Measurements from ENCODE around the gene ZZZ3. TPM values are rescaled to one million over a fixed set of nuclear protein-coding genes. Genes with fewer than 3 reads are reported as not detected.
"Not testable (repeated sequence)": the region's sequence is repeated elsewhere in the genome, so short reads cannot be mapped to it uniquely, and the experiment has no call there.

Gene ZZZ3
- total and polyA plus RNA-seq, 2 experiments from 2014 or later, result 31.2 to 71.9 TPM

DNA sequence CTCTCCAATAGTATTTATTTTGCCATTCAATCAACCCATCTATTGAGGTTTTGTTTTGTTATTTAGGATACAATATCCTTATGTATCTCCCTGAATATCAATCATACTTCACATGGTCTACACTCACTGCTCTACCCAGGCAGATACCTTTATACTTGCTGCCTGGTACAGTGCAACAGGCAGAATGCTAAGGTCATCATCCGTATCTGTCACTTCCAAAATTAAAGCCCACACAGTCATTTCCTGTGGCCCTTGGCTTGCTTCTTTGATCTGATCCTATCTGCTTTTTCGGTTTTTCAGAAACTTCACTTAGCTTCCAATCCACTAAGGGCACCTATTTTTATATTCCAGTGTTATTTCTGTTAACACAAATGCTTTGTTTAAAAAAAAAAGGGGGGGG, 22.3 kb upstream of the ZZZ3 start:
- Histone ChIP-seq H3K27ac (no peak overlapping the region), H3K9me2 (replicated peaks; ENCODE audit: insufficient read depth) (no peaks in the 10 kb centered on the region), H2AFZ (no peak overlapping the region), H3K27me3 (no peaks in the 10 kb centered on the region), H3K4me2 (no peak overlapping the region), H3K4me3 (no peak overlapping the region), H3K4me1 (ENCODE audit: insufficient read depth) (no peaks in the 10 kb centered on the region), H3K79me2 (no peaks in the 10 kb centered on the region), H3K9me3 (ENCODE audit: low read depth) (no peaks in the 10 kb centered on the region), H3K36me3 (replicated peaks; ENCODE audit: insufficient read depth, low read depth) (no peaks in the 10 kb centered on the region), H4K20me1 (ENCODE audit: insufficient read depth, poor library complexity, severe bottlenecking) (no peaks in the 10 kb centered on the region)
- WGBS (ENCODE audit: low lambda C conversion rate, missing lambda C conversion rate), result 89% methylated on average over 2 of the region's 2 CpGs
- DNase-seq (ENCODE audit: low spot score), result no peak
- TF ChIP-seq EZH2phosphoT487 (IDR thresholded peaks at IDR 0.05; ENCODE audit: low read depth, severe bottlenecking, unreplicated experiment) (no peak), EZH2 (IDR thresholded peaks at IDR 0.05; ENCODE audit: borderline replicate concordance) (no peak), CTCF (IDR thresholded peaks at IDR 0.05; ENCODE audit: poor library complexity) (no peak)

- WGBS (ENCODE audit: low lambda C conversion rate, missing lambda C conversion rate), result 92% methylated on average over 1 of the region's 1 CpG
- not testable (repeated sequence) for DNase-seq (ENCODE audit: low spot score); H3K4me1 ChIP-seq (ENCODE audit: insufficient read depth); H3K4me3 ChIP-seq; H3K27ac ChIP-seq; H3K4me2 ChIP-seq; H3K27me3 ChIP-seq; H3K9me3 ChIP-seq (ENCODE audit: low read depth); H3K9me2 ChIP-seq (replicated peaks; ENCODE audit: insufficient read depth); H3K79me2 ChIP-seq; H3K36me3 ChIP-seq (replicated peaks; ENCODE audit: insufficient read depth, low read depth); H2AFZ ChIP-seq; H4K20me1 ChIP-seq (ENCODE audit: insufficient read depth, poor library complexity, severe bottlenecking)
Measured at GRCh38 chr1:77699673-77700072, 17.2 kb upstream of the ZZZ3 start.

- Histone ChIP-seq H3K27me3 (no peaks in the 10 kb centered on the region), H3K79me2 (no peaks in the 10 kb centered on the region), H3K27ac (no peak overlapping the region), H4K20me1 (ENCODE audit: insufficient read depth, poor library complexity, severe bottlenecking) (no peaks in the 10 kb centered on the region), H2AFZ (no peak overlapping the region), H3K9me3 (ENCODE audit: low read depth) (no peaks in the 10 kb centered on the region), H3K4me1 (ENCODE audit: insufficient read depth) (no peaks in the 10 kb centered on the region), H3K9me2 (replicated peaks; ENCODE audit: insufficient read depth) (no peaks in the 10 kb centered on the region), H3K36me3 (replicated peaks; ENCODE audit: insufficient read depth, low read depth) (no peaks in the 10 kb centered on the region), H3K4me2 (no peak overlapping the region), H3K4me3 (no peak overlapping the region)
- no peak for DNase-seq (ENCODE audit: low spot score)
- 72% methylated on average over 3 of the region's 3 CpGs for WGBS (ENCODE audit: low lambda C conversion rate, missing lambda C conversion rate)
- TF ChIP-seq CTCF (IDR thresholded peaks at IDR 0.05; ENCODE audit: poor library complexity) (no peak), EZH2 (IDR thresholded peaks at IDR 0.05; ENCODE audit: borderline replicate concordance) (no peak), EZH2phosphoT487 (IDR thresholded peaks at IDR 0.05; ENCODE audit: low read depth, severe bottlenecking, unreplicated experiment) (no peak)
Measured at GRCh38 chr1:77697441-77697840, 15.0 kb upstream of the ZZZ3 start.

DNA sequence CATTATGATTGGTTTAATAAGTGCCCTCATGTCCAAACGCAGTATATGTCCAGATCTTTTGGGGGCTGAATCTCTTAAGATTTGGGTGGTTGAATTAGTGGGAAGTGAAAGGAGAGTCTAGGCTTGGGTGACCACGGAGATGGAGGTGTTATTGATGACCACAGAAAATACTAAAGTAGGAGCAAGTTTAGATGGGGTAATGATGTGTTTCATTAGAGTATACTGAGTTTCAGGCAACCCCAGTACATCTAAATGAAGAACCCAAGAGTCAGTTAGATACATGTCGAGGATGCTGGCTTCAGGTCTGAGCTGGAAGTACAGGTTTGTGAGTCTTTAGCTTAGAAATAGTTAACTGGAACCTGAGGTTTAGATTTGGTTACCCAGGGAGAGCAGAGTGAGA, 6.5 kb upstream of the ZZZ3 start:
- H3K27me3 ChIP-seq, result no peaks in the 10 kb centered on the region
- whole genome bisulfite sequencing (ENCODE audit: low lambda C conversion rate, missing lambda C conversion rate), result 93% methylated on average over 3 of the region's 3 CpGs

More for the DNA sequence above, 6.5 kb upstream of the ZZZ3 start:
- Histone ChIP-seq H3K36me3 (replicated peaks; ENCODE audit: insufficient read depth, low read depth) (no peaks in the 10 kb centered on the region), H2AFZ (no peak overlapping the region), H3K4me2 (no peak overlapping the region), H3K79me2 (no peaks in the 10 kb centered on the region), H3K4me1 (ENCODE audit: insufficient read depth) (peaks cover 7% of the 10 kb centered on the region), H3K9me3 (ENCODE audit: low read depth) (no peaks in the 10 kb centered on the region), H3K4me3 (no peak overlapping the region), H4K20me1 (ENCODE audit: insufficient read depth, poor library complexity, severe bottlenecking) (no peaks in the 10 kb centered on the region), H3K9me2 (replicated peaks; ENCODE audit: insufficient read depth) (no peaks in the 10 kb centered on the region), H3K27ac (no peak overlapping the region)
- no peak for DNase-seq (ENCODE audit: low spot score)
- no peak for TF ChIP-seq EZH2 (IDR thresholded peaks at IDR 0.05; ENCODE audit: borderline replicate concordance)
- no peak for TF ChIP-seq CTCF (IDR thresholded peaks at IDR 0.05; ENCODE audit: poor library complexity)
- TF ChIP-seq EZH2phosphoT487 (IDR thresholded peaks at IDR 0.05; ENCODE audit: low read depth, severe bottlenecking, unreplicated experiment), result no peak

All from hepatocyte (in vitro differentiated cells).